ENCODE data around the gene MREG.

DNA sequence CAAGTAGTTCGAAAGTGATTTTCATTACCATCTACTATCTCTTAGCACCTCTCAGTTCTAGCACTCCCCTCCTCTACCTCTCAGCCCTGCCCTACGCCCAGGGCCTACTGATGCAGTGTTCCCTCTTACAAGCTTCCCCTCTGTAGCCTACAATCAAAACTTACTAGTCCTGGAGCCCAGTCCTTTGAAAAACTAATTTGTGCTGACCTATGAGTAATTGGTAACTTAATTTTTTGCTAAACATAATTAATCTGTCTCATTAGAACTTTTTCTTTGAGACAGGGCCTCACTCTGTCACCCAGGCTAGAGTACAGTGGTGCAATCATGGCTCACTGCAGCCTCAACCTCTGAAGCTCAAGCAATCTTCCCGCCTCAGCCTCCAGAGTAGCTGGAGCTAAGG, 44.9 kb downstream of the MREG start:
- TF ChIP-seq, protein P1, sequence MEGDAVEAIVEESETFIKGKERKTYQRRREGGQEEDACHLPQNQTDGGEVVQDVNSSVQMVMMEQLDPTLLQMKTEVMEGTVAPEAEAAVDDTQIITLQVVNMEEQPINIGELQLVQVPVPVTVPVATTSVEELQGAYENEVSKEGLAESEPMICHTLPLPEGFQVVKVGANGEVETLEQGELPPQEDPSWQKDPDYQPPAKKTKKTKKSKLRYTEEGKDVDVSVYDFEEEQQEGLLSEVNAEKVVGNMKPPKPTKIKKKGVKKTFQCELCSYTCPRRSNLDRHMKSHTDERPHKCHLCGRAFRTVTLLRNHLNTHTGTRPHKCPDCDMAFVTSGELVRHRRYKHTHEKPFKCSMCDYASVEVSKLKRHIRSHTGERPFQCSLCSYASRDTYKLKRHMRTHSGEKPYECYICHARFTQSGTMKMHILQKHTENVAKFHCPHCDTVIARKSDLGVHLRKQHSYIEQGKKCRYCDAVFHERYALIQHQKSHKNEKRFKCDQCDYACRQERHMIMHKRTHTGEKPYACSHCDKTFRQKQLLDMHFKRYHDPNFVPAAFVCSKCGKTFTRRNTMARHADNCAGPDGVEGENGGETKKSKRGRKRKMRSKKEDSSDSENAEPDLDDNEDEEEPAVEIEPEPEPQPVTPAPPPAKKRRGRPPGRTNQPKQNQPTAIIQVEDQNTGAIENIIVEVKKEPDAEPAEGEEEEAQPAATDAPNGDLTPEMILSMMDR (conservative IDR thresholded peaks at IDR 0.05), result no peak
- no peak for TF ChIP-seq ZFX (IDR thresholded peaks at IDR 0.05)

All from C4-2B (cell line).